Tibial nerve (tissue), 4 donors: Measurements from ENCODE around the gene RIOX2.

Source experiments
- CTCF ChIP-seq, 5 experiments: fragments of 200-600 bp in 3 of 5; fragments of 450-650 bp in 2 of 5; sonication (generic) in 3 of 5; IDR thresholded peaks; one replicate each; pipeline ENCODE4 v1.5.1; 2016 to 2019; ENCODE audit warnings: antibody characterized with exemption in 5 of 5, mild to moderate bottlenecking in 3 of 5, moderate library complexity in 2 of 5
- EP300 ChIP-seq, 2 donors: sonication (generic); formaldehyde crosslinking; IDR thresholded peaks; one replicate each; pipeline ENCODE4 v1.6.1; 2017; ENCODE audit warnings: antibody characterized with exemption in 2 of 2, mild to moderate bottlenecking in 1 of 2
- POLR2A ChIP-seq, 2 donors: fragments of 450-650 bp; IDR thresholded peaks; one replicate each; pipeline ENCODE4 v1.6.1; 2017; ENCODE audit warnings: antibody characterized with exemption in 2 of 2, mild to moderate bottlenecking in 2 of 2, moderate library complexity in 2 of 2

GRCh38 chr3:97896129-97896528 lies 76.1 kb downstream of the RIOX2 start:
- no peak for TF ChIP-seq POLR2A (IDR thresholded peaks at IDR 0.05)
- no peak for TF ChIP-seq CTCF (IDR thresholded peaks at IDR 0.05)
- TF ChIP-seq EP300 (IDR thresholded peaks at IDR 0.05): no peak
